CD4-positive, alpha-beta T cell treated with Interleukin-15 for 1 hour (primary cell): ENCODE results near the gene EEF1A2.

Source experiments
- DNase-seq: peaks from one replicate; pipeline ENCODE4 v3.0.0-alpha.2; 2020

EEF1A2 gene

DNA sequence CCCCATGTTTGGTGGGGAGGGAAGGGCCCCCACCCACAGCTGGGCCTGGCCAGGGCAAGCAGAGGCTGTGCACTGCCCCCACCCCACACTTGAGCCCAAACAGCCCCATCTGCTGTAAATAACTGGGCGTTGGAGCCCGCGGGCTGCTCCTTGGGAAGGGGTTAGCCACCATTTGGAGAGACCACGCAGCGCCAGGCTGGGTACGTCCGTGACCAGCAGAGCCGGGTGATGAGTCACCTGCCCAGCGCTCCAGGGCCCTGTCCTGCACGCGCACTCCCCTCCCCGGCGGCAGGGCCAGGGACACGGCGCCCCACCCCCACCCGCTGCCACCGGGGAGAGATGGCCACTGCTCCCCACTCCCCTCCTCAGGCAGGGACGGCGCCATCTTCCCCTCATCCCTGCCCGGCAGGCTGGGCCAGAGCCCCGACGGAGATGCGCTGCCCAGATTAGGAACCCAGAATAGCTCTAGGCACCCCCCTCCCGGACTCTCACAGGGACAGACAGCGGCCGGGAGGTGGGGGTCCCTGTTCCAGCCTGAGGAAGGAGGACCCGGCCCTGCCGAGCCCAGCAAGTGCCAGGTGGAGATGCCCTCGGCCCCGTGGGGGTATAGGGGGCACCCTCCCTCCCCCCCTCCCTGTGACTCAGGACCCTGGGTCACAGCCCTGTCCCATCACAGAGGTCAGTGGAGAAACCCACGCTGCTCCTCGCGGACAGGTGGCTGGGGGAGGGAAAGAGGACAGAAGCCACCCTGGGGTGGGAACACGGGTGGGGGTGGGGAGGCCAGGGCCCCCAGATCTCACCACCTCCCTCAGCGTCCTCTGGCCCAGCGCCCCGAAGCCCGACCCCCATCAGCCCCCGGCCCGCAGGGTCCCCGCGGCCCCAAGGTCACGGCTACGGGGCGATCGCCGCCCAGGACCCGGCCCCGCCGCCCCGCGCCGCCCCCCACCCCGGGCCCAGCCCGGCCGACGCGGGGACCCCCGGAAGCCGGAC is 642 bp downstream of the EEF1A2 start:
- DNase-seq = no peak

DNA sequence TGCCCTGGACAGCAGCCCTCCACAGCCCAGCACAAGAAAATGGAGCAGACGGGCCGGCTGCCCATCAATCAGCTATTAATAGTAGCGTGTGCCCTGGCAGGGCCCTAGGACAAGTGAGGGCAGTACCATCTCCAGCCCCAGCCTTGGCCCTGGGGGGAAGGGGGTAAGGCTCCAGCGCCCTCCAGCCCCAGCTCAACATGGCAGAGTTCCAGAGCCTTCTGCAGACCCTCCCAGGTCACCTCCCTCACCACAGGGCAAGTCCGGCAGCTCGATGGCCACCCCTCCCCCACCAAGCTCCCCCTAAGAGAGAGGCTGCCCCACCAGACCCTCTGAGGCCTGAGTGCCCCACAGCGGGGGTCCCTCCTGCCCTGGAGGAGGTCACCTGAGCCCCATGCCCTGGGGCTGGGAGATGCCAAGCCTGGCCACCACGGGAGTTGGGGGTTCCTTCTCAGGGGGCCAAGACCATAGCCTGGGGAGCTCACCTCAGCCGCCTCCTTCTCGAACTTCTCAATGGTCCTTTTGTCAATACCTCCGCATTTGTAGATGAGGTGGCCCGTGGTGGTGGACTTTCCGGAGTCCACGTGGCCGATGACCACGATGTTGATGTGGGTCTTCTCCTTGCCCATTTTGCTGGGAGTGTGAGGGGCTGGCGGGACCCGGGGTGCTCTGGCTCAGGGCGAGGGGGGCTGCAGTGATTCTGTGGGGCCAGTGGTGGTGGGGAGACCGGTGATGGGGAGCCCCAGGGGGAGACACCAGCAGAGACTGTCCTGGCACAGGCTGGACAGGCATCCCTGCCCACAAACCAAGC is 1.5 kb downstream of the EEF1A2 start:
- DNase-seq = no peak

DNA sequence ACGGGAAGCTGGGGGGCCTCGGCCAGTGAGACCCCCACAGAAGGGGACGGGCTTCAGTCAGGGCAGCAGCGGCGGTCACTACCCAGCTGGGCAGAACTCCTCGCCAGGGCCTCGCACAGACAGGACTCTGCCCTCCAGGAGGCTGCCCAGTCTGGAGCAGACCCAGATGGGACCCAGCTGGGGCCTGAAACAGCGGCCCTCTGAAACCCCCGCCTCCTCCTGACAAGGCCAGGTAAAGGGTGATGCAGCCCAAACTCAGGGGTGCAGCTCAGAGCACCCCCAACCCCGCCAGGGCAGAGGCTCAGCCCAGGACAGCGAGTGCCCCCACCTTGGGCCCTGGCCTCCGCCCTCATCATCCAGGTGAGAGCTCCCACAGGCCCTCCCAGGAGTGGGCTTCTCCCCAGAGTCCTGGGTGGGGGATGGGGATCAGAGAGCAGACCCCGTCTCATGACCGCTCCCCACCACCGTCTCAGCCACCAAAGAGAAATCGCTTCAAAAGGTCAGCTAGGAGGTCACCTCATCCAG is 2.2 kb downstream of the EEF1A2 start:
- DNase-seq = no peak

DNA sequence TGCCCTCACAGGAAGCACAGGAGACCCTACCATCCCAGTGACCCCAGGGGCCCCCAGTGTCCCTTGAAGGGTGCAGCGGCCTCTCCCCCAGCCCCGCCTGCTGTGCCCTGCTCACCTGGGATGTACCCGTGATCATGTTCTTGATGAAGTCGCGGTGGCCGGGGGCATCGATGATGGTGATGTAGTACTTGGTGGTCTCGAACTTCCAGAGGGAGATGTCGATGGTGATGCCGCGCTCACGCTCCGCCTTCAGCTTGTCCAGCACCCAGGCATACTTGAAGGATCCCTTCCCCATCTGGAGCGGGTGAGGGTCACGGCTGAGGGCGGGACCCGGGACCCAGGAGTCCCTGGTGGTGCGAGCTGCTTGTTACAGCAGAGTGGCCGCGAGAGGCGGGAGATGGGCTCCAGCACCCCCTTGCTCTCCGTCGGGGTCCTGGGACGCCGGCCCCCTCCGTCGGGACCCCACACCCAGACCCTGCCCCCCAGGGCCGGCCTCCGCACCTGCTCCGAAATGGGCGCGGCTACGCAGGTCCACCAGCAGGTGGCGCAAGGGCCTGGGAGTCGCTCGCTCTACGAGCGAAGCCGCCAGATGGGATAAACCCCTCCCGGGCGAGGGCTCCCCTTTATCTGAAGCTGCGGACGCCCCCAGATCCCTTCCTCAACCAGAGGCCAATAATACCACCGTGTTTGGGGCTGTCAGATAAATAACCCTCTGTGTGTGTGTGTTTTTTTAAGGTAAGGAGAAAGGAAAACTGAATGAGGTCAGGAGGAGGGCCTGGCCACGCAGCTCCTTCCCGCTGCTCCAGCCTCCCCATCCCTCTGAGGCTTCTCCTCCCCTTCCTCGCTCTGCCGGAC is 2.9 kb downstream of the EEF1A2 start:
- peak; percentile 72 for DNase-seq

DNA sequence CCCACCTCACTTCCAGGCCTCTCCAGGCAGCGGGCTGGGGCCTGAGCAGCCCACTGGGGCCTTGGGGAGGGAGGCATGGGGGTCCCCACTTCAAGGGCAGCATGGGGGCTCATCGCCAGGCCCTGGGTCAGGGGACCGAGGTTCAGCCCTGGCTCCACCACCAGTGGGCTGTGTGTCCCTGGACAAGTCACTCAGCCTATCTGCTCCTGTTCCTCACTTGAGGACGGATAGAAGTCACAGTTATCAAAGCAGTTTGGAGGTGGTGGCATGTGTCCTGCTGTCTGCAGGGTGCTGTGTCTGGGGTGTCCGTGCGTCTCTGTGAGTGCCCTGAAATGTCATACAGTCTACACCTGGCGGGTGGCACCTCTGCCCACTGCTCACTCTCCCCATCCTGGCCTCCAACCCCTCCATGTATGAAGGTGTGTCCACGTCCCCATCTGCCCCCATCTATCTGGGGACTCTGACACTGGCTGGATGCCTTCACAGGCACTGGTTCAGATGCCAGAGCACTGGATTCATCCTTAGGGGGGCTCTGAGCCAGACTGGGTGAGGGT is 3.6 kb downstream of the EEF1A2 start:
- DNase-seq = no peak

DNA sequence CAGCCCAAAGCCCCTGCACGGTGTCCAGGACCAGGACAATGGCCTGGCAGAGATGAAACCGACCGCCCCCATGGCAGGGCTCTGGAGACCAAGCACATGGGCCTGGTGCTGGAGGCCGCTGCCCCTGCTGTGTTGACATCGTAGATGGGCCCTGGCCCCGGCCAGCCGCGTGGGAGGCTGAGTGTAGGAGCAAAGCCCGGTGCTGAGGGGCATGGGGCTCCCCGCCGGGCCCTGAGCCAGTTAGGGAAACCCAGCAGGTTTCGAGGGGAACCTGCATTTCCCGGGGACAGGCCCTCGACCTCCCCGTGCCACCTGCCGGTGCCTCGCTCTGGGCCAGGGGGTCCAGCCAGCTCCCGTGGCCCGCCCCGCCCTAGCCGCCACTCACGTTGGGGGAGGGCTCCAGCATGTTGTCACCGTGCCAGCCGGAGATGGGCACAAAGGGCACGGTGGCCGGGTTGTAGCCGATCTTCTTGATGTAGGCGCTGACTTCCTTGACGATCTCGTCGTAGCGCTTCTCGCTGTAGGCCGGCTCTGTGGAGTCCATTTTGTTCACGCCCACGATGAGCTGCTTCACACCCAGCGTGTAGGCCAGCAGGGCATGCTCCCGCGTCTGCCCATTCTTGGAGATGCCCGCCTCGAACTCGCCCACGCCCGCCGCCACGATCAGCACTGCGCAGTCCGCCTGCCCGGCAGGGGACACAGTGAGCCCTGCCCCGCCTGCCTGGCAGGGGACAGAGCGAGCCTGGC is 4.3 kb downstream of the EEF1A2 start:
- no peak for DNase-seq

DNA sequence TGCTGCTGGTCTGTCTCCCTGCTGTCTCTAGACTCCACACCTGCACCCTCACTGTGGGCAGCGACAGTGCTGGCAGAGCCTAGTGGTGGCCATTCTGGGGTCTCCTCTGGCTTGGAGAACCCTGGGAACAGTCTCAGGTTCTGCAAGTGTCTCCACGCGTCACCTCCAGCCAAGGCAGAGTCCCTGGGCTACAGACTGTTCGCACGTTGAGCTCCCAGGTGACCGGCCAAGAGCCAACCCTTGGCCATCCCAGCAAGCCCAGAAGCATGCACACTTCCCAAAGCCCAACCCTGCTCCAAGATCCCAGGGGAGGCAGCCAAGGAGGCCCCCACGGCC is 4.8 kb downstream of the EEF1A2 start:
- no peak for DNase-seq

DNA sequence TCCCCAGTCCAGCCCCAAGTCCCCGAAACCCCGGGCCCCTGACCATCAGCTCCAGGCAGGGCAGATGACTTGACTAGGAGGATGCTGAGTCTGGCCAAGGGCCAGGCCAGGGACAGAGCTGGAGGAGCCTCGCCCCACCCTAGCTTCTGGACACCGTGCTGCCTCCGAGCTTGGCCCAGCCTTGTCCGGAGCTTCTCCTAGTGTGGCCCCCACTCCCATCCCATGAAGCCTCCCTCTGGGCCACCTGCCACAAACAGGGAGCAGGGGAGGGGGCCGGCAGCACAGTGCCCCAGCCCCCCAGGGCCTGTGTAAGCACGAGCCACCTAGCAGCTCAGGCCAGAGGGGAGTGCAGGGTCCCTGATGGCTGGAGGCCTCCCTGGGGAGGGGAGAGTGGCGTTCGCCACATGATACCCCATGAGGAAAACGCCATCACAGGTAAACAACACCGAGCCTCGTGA is 5.3 kb downstream of the EEF1A2 start:
- no peak for DNase-seq

DNA sequence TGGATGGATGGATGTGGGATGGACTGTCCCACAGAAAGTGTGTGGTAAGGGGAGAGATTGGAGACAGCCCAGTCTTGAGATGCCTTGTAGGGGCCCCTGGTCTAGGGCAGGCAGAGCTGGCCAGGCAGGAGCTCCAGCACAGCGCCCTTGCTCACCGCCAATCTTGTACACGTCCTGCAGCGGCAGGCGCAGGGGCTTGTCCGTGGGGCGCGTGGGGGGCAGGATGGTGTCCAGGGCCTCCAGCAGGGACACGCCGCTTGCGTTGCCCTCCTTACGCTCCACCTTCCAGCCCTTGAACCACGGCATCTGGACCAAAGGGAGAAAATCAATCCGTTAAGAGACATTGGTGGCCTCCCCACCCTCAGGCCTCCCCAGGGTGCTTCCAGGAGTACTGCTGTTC is 5.9 kb downstream of the EEF1A2 start:
- no peak for DNase-seq

DNA sequence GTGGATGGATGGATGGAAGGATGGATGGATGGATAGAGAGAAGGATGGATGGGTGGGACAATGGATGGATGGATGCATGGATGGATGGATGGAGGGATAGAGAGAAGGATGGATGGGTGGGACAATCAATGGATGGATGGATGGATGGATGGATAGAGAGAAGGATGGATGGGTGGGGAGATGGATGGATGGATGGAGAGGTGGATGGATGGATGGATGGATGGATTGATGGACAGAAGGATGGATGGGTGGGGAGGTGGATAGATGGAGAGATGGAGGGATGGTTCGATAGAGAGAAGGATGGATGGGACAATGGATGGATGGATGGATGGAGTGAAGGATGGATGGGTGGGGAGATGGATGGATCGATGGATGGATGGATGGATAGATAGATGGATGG is 6.4 kb downstream of the EEF1A2 start:
- DNase-seq = no peak

DNA sequence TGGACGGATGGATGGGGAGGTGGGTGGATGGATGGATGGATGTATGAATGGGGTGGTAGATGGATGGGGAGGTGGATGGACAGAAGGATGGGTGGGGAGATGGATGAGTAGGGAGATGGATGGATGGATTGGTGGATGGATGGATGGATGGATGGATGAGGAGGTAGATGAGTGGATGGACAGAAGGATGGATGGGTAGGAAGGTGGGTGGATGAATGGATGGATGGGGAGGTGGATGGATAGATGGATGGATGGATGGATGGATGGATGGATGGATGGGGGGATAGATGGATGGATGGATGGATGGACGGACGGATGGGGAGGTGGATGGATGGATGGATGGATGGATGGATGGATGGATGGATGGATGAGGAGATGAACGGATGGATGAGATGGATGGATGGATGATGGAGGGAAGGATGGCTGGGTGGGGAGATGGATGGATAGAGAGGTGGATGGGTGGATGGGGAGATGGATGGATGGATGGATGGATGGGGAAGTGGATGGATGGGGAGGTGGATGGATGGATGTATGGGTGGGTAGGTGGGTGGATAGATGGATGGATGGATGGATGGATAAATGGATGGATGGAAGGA is 7.2 kb downstream of the EEF1A2 start:
- no peak for DNase-seq

DNA sequence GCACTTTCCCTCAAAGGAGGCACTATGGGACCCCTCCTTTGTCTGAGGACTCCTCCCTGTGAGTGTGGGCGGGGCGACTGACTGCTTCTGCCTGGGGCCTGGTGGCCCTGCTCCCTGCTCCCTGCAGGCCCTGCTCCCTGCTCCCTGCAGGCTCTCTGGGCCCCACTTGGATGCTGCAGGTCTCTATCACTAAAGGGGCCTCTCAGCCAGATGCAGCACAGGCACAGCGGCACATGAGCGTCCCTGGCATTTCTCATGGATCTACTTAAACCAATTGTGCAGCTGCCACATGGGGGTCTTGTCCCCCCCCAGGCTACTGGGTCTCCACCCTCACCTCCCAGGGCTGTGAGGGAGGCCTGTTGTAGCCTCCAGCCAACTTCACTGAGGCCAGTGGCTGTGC is 7.8 kb downstream of the EEF1A2 start:
- no peak for DNase-seq

DNA sequence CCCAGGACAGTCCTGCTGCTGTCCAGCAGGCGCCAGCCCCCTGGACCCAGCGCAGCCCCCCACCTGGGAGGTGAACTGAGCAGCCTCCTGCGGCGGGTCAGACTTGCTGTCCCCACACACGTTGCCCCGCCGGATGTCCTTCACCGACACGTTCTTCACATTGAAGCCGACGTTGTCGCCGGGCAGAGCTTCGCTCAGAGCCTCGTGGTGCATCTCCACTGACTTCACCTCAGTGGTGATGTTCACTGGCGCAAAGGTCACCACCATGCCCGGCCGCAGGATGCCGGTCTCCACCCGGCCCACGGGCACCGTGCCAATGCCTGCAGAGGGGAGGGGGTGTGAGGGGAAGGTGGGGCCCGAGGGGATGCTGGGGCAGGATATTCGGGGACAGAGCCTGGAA is 8.5 kb downstream of the EEF1A2 start:
- DNase-seq = no peak

DNA sequence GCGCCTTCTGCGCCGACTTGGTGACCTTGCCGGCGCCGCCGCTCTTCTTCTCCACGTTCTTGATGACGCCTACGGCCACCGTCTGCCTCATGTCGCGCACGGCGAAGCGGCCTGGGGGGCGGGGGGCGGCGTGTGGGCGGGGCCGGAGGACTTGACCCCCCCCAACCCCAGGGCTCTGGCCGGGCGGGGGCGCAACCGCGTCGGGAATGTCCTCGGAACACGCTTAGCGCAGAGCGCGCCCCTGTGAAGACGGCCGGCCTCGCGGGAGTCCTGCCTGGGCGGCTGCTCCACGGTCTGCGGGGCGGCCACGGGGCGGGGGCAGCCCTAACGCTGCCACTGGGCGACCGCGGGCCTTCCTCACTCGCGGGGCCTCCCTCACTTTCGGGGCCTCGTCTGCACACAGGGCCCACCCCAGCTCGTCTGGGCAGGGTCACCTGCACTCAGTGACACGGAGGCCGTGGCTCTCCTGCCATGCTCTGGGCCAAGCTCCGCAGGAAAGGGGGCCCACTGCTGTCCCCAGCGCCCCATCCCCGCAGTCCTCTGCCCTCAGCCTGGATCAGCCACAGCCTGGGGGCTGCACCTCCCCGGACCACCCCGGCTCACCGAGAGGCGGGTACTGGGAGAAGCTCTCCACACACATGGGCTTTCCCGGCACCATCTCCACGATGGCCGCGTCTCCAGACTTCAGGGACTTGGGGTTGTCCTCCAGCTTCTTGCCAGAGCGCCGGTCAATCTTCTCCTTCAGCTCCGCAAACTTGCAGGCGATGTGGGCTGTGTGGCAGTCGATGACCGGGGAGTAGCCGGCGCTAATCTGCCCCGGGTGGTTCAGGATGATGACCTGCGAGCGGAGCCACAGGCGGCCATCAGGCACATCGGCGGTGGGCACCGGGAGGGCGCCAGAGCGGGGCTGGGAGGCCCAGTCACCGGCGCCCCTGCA is 10.3 kb downstream of the EEF1A2 start:
- no peak for DNase-seq

DNA sequence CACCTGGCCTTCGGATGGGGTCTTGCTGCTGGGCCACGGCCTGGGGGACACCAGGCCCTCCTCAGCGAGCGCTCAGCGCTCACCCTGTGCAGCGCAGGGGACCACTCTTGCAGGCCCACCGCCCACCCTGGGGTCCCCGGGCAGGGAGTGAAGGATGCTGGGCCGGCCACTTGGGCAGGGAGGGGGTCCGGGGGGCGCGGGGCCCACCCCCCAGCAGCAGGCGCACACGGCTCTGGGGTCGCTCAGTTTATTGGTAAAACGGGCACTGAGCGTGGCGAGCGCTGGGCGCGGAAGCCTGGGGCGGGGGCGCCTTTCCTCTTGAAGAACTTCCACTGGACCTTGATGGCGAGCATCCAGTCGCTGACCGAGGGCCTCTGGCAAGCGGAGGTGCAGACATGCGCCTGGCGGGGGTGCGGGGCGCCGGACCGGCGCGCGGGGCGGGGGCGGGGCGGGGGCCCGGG is 11.1 kb downstream of the EEF1A2 start:
- no peak for DNase-seq

DNA sequence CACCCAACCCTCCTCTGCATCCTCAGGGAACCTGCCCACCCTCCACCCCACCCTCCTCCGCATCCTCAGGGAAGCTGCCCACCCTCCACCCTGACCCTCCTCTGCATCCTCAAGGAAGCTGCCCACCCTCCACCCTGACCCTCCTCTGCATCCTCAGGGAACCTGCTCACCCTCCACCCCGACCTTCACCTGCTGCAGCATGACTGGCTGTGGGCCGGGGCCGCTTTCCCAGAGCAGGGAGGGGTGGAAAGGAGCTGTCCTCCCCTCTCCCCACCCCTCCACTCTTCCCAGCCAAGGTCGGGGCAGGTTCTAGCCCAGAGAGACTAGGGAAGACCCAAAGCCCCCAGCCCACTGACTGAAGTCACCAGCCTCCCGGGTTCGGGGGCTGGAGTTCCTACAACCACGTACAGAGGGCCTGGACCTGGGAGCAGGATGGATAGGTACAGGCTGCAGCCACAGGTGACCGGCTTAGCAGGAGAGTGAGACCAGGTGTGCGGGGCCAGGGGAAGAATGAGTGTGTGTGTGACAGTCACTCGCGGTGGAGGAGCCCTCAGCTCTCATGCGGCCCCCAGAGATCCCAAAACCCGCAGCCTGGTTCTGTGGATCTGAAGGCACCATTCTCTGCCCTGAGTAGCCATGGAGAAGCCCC is 11.6 kb downstream of the EEF1A2 start:
- DNase-seq = no peak

DNA sequence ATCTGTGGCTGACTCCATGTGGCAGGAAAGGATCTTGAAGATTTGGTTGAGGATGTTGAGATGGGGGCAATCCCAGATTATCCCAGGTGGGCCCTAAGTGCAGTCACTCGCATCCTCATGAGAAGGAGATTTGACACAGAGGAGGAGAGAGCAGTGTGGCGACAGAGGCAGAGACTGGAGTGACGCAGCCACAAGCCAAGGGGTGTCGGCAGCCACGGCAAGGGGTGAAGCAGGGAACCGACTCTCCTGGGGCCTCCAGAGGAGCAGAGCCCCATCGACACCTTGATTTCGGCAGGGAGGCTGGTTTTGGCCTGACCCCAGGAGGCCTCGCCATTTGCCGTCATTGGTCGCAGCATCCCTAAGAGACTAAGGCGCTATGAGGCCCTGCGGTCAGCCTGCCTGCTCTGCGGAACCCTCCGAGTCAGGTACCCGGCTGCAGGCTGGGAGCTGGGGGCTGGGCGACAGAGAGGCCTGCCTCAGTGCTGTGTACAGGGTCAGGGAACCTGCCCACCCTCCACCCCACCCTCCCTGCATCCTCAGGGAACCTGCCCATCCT is 12.5 kb downstream of the EEF1A2 start:
- no peak for DNase-seq

DNA sequence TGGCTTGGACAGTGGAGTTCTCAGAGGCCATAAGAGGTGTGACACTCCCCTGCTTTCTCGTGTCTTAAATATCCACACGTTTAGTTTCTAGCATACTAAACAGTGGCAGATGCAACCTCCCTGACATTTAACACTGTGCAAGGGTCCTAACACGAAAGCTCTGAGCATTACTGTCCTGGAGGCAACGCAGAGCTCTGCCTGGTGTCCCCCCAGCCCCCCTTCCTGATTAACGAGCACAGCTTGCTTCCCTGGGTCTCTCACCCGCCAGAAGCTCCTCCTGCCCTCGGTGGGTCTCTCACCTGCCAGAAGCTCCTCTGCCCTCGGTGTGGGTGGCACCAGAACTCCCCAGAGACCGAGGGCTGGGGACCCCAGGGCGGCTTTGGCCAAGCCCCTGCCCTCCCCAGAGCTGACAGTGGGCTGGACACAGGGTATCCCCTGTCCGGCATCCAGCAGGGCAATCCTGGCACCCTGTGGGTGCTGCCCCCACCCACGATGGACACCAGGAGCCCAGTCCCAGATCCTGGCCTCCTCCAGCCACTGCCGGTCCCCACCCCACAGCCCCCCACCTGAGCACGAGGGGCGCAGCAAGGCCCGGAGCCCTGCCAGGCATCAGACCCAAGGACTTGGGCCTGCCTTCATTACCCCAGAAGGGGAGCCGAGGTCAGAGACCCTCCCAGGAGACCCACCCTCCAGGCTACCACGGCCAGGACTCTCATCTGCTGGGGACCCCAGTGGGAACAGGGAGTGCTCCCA is 14.1 kb downstream of the EEF1A2 start:
- no peak for DNase-seq
